GM23338 (cell line): ENCODE data around the gene ZNF627. TPM values are rescaled to one million over a fixed set of nuclear protein-coding genes. Genes with fewer than 3 reads are reported as not detected.

Experiments used
- ATAC-seq: fragments of 200-7000 bp; cut with Tn5 transposase; 3 replicates; pipeline ENCODE4 v1.9.1; 2020
- DNase-seq: peaks from one replicate; pipeline ENCODE4 v3.0.0-alpha.2; 2015; ENCODE audit warnings: low spot score
- H2AFZ ChIP-seq: fragments of 200-600 bp; sonication (generic); 2 replicates; pipeline ENCODE4 v1.8.0; 2016; ENCODE audit warnings: antibody characterized with exemption, mild to moderate bottlenecking, moderate library complexity
- H3F3A ChIP-seq: fragments of 200-600 bp; sonication (generic); replicated peaks from 2 replicates; pipeline ENCODE4 v1.8.0; 2017; ENCODE audit warnings: antibody characterized with exemption, mixed run types, low read depth
- H3K27ac ChIP-seq: fragments of 200-600 bp; sonication (generic); 2 replicates; pipeline ENCODE4 v1.6.1; 2016; ENCODE audit warnings: low read depth
- H3K27me3 ChIP-seq: fragments of 200-600 bp; sonication (generic); 2 replicates; pipeline ENCODE4 v1.8.0; 2016; ENCODE audit warnings: mild to moderate bottlenecking, mixed run types, moderate library complexity; ENCODE audit not compliant: insufficient read depth
- H3K36me3 ChIP-seq: fragments of 200-600 bp; sonication (generic); 2 replicates; pipeline ENCODE4 v1.8.0; 2016; ENCODE audit warnings: mild to moderate bottlenecking; ENCODE audit not compliant: insufficient read depth
- H3K4me1 ChIP-seq: fragments of 200-600 bp; sonication (generic); 2 replicates; pipeline ENCODE4 v1.8.0; 2016; ENCODE audit warnings: mild to moderate bottlenecking, moderate library complexity; ENCODE audit not compliant: insufficient read depth
- H3K4me2 ChIP-seq: fragments of 200-600 bp; sonication (generic); 2 replicates; pipeline ENCODE4 v1.7.1; 2017; ENCODE audit warnings: mixed run types
- H3K4me3 ChIP-seq: fragments of 200-600 bp; sonication (generic); 2 replicates; pipeline ENCODE4 v1.6.1; 2016; ENCODE audit warnings: mixed run types
- H3K79me2 ChIP-seq: fragments of 200-600 bp; sonication (generic); replicated peaks from 2 replicates; pipeline ENCODE4 v1.8.0; 2017; ENCODE audit warnings: mild to moderate bottlenecking; ENCODE audit not compliant: insufficient read depth
- H3K9me2 ChIP-seq: fragments of 200-600 bp; sonication (generic); 2 replicates; pipeline ENCODE4 v1.8.0; 2017; ENCODE audit not compliant: insufficient read depth
- H4K20me1 ChIP-seq: fragments of 200-600 bp; sonication (generic); replicated peaks from 2 replicates; pipeline ENCODE4 v1.8.0; 2017; ENCODE audit warnings: mild to moderate bottlenecking; ENCODE audit not compliant: insufficient read depth
- H3K27ac Mint-ChIP-seq: 2 replicates; pipeline ENCODE4 v1.8.0; 2020; ENCODE audit warnings: inconsistent platforms, mild to moderate bottlenecking, moderate library complexity, mixed read lengths
- H3K27me3 Mint-ChIP-seq: 3 replicates; pipeline ENCODE4 v1.8.0; 2022; ENCODE audit warnings: low read depth, mild to moderate bottlenecking, moderate library complexity, mixed read lengths, inconsistent platforms; ENCODE audit not compliant: insufficient read depth, poor library complexity
- H3K36me3 Mint-ChIP-seq: 3 replicates; pipeline ENCODE4 v1.8.0; 2021; ENCODE audit warnings: low read depth, mild to moderate bottlenecking, inconsistent platforms, moderate library complexity, mixed read lengths
- H3K4me1 Mint-ChIP-seq: 3 replicates; pipeline ENCODE4 v1.8.0; 2020; ENCODE audit warnings: mild to moderate bottlenecking, inconsistent platforms, mixed read lengths
- H3K4me3 Mint-ChIP-seq: 3 replicates; pipeline ENCODE4 v1.8.0; 2021; ENCODE audit warnings: moderate library complexity, mild to moderate bottlenecking, inconsistent platforms, mixed read lengths
- H3K9me3 Mint-ChIP-seq: 3 replicates; pipeline ENCODE4 v1.8.0; 2020; ENCODE audit warnings: moderate library complexity, mild to moderate bottlenecking, inconsistent platforms, mixed read lengths
- EZH2 ChIP-seq: fragments of 200-600 bp; sonication (generic); IDR thresholded peaks from one replicate; pipeline ENCODE4 v1.8.0; 2017; ENCODE audit warnings: antibody characterized with exemption, mild to moderate bottlenecking, low read depth; ENCODE audit not compliant: unreplicated experiment
- EZH2phosphoT487 ChIP-seq: fragments of 200-600 bp; sonication (generic); IDR thresholded peaks from one replicate; pipeline ENCODE4 v1.8.1; 2018; ENCODE audit warnings: antibody characterized with exemption; ENCODE audit not compliant: unreplicated experiment
- JUNB ChIP-seq: IDR thresholded peaks from one replicate; pipeline ENCODE4 v1.6.1; 2016; ENCODE audit warnings: antibody characterized with exemption; ENCODE audit not compliant: unreplicated experiment
- NANOG ChIP-seq: IDR thresholded peaks from 2 replicates; pipeline ENCODE4 v1.6.1; 2016; ENCODE audit warnings: antibody characterized with exemption, borderline replicate concordance
- POLR2AphosphoS5 ChIP-seq: IDR thresholded peaks from 2 replicates; pipeline ENCODE4 v1.6.1; 2016; ENCODE audit warnings: antibody characterized with exemption, low read depth
- STAT1 ChIP-seq: IDR thresholded peaks from one replicate; pipeline ENCODE4 v1.6.1; 2016; ENCODE audit warnings: antibody characterized with exemption; ENCODE audit not compliant: unreplicated experiment
- ZNF114 ChIP-seq: fragments of 250-450 bp; sonication (Bioruptor Pico); IDR thresholded peaks from 2 replicates; pipeline ENCODE4 v1.5.0; 2020; ENCODE audit warnings: mild to moderate bottlenecking, moderate library complexity
- ZNF331 ChIP-seq: fragments of 250-450 bp; sonication (Bioruptor Pico); IDR thresholded peaks from 2 replicates; pipeline ENCODE4 v1.5.0; 2020; ENCODE audit warnings: low read depth, mild to moderate bottlenecking, moderate library complexity
- polyA plus RNA-seq: library from polyadenylated mRNA; unstranded; fragments of >200 nt; fragmentation: Nextera tagmentation; extraction: Ambion mirVana; gene quantifications from 2 replicates; pipeline ENCODE4 v1.2.1, GENCODE V29; 2016
- total RNA-seq: library from RNA; depleted of rRNA; stranded (reverse); fragments of >200 nt; shearing (Covaris generic); gene quantifications from 2 replicates; pipeline ENCODE4 v1.2.3, GENCODE V29; 2014
- TF ChIP-seq, protein P1 (sequence below): fragments of 250-450 bp; sonication (Bioruptor Pico); IDR thresholded peaks from 2 replicates; pipeline ENCODE4 v1.5.0; 2020; ENCODE audit warnings: mild to moderate bottlenecking, moderate library complexity
- TF ChIP-seq, protein P2 (sequence below): IDR thresholded peaks from one replicate; pipeline ENCODE4 v1.6.1; 2018; ENCODE audit warnings: antibody characterized with exemption; ENCODE audit not compliant: unreplicated experiment
- TF ChIP-seq, protein P3 (sequence below): IDR thresholded peaks from 2 replicates; pipeline ENCODE4 v1.6.1; 2016; ENCODE audit warnings: antibody characterized with exemption

Gene ZNF627
- total and polyA plus RNA-seq, 2 experiments from 2014 or later: 9.0 to 15.4 TPM

DNA sequence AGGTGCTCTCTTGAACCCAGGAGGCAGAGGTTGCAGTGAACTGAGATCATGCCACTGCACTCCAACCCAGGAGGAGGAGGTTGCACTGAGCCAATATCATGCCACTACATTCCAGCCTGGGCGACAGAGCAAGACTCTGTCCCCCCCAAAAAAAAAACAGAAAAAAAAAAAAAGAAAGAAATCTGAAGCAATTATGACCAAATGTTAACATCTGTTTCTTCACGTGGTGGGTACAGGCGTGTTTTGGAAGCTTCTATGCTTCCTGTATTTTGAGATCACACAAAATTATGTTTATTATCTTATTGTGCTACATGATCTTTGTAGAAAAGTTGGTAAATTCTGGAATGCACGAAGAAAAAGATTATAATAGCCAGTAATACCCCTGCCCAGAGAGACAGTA, 17.2 kb upstream of the ZNF627 start:
- H3K27ac ChIP-seq: no peak overlapping the region
- H4K20me1 ChIP-seq: no peaks in the 10 kb centered on the region
- H3K9me3 Mint-ChIP-seq: no peaks in the 10 kb centered on the region
- no peaks in the 10 kb centered on the region for H3K36me3 ChIP-seq
- TF ChIP-seq STAT1: no peak
- TF ChIP-seq JUNB: no peak
- TF ChIP-seq ZNF114 (CRISPR knock-in tag): no peak
- TF ChIP-seq, protein P1, sequence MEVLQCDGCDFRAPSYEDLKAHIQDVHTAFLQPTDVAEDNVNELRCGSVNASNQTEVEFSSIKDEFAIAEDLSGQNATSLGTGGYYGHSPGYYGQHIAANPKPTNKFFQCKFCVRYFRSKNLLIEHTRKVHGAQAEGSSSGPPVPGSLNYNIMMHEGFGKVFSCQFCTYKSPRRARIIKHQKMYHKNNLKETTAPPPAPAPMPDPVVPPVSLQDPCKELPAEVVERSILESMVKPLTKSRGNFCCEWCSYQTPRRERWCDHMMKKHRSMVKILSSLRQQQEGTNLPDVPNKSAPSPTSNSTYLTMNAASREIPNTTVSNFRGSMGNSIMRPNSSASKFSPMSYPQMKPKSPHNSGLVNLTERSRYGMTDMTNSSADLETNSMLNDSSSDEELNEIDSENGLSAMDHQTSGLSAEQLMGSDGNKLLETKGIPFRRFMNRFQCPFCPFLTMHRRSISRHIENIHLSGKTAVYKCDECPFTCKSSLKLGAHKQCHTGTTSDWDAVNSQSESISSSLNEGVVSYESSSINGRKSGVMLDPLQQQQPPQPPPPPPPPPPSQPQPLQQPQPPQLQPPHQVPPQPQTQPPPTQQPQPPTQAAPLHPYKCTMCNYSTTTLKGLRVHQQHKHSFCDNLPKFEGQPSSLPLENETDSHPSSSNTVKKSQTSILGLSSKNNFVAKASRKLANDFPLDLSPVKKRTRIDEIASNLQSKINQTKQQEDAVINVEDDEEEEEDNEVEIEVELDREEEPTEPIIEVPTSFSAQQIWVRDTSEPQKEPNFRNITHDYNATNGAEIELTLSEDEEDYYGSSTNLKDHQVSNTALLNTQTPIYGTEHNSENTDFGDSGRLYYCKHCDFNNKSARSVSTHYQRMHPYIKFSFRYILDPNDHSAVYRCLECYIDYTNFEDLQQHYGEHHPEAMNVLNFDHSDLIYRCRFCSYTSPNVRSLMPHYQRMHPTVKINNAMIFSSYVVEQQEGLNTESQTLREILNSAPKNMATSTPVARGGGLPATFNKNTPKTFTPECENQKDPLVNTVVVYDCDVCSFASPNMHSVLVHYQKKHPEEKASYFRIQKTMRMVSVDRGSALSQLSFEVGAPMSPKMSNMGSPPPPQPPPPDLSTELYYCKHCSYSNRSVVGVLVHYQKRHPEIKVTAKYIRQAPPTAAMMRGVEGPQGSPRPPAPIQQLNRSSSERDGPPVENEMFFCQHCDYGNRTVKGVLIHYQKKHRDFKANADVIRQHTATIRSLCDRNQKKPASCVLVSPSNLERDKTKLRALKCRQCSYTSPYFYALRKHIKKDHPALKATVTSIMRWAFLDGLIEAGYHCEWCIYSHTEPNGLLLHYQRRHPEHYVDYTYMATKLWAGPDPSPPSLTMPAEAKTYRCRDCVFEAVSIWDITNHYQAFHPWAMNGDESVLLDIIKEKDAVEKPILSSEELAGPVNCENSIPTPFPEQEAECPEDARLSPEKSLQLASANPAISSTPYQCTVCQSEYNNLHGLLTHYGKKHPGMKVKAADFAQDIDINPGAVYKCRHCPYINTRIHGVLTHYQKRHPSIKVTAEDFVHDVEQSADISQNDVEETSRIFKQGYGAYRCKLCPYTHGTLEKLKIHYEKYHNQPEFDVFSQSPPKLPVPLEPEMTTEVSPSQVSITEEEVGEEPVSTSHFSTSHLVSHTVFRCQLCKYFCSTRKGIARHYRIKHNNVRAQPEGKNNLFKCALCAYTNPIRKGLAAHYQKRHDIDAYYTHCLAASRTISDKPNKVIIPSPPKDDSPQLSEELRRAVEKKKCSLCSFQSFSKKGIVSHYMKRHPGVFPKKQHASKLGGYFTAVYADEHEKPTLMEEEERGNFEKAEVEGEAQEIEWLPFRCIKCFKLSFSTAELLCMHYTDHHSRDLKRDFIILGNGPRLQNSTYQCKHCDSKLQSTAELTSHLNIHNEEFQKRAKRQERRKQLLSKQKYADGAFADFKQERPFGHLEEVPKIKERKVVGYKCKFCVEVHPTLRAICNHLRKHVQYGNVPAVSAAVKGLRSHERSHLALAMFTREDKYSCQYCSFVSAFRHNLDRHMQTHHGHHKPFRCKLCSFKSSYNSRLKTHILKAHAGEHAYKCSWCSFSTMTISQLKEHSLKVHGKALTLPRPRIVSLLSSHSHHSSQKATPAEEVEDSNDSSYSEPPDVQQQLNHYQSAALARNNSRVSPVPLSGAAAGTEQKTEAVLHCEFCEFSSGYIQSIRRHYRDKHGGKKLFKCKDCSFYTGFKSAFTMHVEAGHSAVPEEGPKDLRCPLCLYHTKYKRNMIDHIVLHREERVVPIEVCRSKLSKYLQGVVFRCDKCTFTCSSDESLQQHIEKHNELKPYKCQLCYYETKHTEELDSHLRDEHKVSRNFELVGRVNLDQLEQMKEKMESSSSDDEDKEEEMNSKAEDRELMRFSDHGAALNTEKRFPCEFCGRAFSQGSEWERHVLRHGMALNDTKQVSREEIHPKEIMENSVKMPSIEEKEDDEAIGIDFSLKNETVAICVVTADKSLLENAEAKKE (CRISPR knock-in tag): no peak
- TF ChIP-seq, protein P2, sequence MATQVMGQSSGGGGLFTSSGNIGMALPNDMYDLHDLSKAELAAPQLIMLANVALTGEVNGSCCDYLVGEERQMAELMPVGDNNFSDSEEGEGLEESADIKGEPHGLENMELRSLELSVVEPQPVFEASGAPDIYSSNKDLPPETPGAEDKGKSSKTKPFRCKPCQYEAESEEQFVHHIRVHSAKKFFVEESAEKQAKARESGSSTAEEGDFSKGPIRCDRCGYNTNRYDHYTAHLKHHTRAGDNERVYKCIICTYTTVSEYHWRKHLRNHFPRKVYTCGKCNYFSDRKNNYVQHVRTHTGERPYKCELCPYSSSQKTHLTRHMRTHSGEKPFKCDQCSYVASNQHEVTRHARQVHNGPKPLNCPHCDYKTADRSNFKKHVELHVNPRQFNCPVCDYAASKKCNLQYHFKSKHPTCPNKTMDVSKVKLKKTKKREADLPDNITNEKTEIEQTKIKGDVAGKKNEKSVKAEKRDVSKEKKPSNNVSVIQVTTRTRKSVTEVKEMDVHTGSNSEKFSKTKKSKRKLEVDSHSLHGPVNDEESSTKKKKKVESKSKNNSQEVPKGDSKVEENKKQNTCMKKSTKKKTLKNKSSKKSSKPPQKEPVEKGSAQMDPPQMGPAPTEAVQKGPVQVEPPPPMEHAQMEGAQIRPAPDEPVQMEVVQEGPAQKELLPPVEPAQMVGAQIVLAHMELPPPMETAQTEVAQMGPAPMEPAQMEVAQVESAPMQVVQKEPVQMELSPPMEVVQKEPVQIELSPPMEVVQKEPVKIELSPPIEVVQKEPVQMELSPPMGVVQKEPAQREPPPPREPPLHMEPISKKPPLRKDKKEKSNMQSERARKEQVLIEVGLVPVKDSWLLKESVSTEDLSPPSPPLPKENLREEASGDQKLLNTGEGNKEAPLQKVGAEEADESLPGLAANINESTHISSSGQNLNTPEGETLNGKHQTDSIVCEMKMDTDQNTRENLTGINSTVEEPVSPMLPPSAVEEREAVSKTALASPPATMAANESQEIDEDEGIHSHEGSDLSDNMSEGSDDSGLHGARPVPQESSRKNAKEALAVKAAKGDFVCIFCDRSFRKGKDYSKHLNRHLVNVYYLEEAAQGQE: no peak
- TF ChIP-seq EZH2: no peak
- no peak for TF ChIP-seq ZNF331
- no peak for TF ChIP-seq EZH2phosphoT487
- TF ChIP-seq, protein P3, sequence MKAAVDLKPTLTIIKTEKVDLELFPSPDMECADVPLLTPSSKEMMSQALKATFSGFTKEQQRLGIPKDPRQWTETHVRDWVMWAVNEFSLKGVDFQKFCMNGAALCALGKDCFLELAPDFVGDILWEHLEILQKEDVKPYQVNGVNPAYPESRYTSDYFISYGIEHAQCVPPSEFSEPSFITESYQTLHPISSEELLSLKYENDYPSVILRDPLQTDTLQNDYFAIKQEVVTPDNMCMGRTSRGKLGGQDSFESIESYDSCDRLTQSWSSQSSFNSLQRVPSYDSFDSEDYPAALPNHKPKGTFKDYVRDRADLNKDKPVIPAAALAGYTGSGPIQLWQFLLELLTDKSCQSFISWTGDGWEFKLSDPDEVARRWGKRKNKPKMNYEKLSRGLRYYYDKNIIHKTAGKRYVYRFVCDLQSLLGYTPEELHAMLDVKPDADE: no peak
- no peak for TF ChIP-seq NANOG
- no peak for TF ChIP-seq POLR2AphosphoS5
- H2AFZ ChIP-seq: no peak overlapping the region
- no peaks in the 10 kb centered on the region for H3K79me2 ChIP-seq
- H3K4me1 Mint-ChIP-seq: peaks cover 9% of the 10 kb centered on the region; the same call in 1 of the 3 replicates
- no peak overlapping the region for H3K27ac Mint-ChIP-seq
- H3K9me2 ChIP-seq: no peaks in the 10 kb centered on the region
- peaks cover 6% of the 10 kb centered on the region; the same call in 1 of the 2 replicates for H3K27me3 ChIP-seq
- H3K4me3 Mint-ChIP-seq: no peak overlapping the region
- no peak overlapping the region for H3K4me2 ChIP-seq
- H3K36me3 Mint-ChIP-seq: no peaks in the 10 kb centered on the region
- H3F3A ChIP-seq: 0 out of 2 replicates have a peak, but pooled peaks cover 3% of the 10 kb centered on the region
- H3K4me3 ChIP-seq: no peak overlapping the region
- peaks cover 17% of the 10 kb centered on the region for H3K27me3 Mint-ChIP-seq
- H3K4me1 ChIP-seq: no peaks in the 10 kb centered on the region
- no peak for ATAC-seq
- DNase-seq: no peak
